HEK293 (cell line): ENCODE data around the gene MGME1.

ENCODE experiments used
- CTCF ChIP-seq: fragments of 450-650 bp; formaldehyde crosslinking; IDR thresholded peaks from 2 replicates; pipeline ENCODE4 v1.5.1; 2016; ENCODE audit warnings: missing biosample characterization, missing genetic modification characterization
- KLF10 ChIP-seq: fragments of 450-650 bp; IDR thresholded peaks from 2 replicates; pipeline ENCODE4 v1.5.1; 2018; ENCODE audit warnings: missing biosample characterization, mild to moderate bottlenecking, missing genetic modification characterization
- SP2 ChIP-seq: fragments of 450-650 bp; formaldehyde crosslinking; IDR thresholded peaks from 2 replicates; pipeline ENCODE4 v1.5.1; 2016; ENCODE audit warnings: missing biosample characterization, missing genetic modification characterization
- YY1 ChIP-seq: fragments of 450-650 bp; formaldehyde crosslinking; IDR thresholded peaks from 2 replicates; pipeline ENCODE4 v1.5.1; 2018; ENCODE audit warnings: missing biosample characterization, missing genetic modification characterization
- ZBTB7A ChIP-seq: fragments of 450-650 bp; formaldehyde crosslinking; IDR thresholded peaks from 2 replicates; pipeline ENCODE4 v1.5.1; 2016; ENCODE audit warnings: low read depth, missing biosample characterization, missing genetic modification characterization
- ZFP3 ChIP-seq: fragments of 450-650 bp; formaldehyde crosslinking; IDR thresholded peaks from 2 replicates; pipeline ENCODE4 v1.5.1; 2016; ENCODE audit warnings: low read depth, missing biosample characterization, missing genetic modification characterization
- ZNF140 ChIP-seq: fragments of 450-650 bp; formaldehyde crosslinking; IDR thresholded peaks from 2 replicates; pipeline ENCODE4 v1.5.1; 2016; ENCODE audit warnings: missing biosample characterization, missing genetic modification characterization
- ZNF639 ChIP-seq: fragments of 450-650 bp; formaldehyde crosslinking; IDR thresholded peaks from 2 replicates; pipeline ENCODE4 v1.5.1; 2016; ENCODE audit warnings: missing biosample characterization, missing genetic modification characterization
- ZNF664 ChIP-seq: fragments of 450-650 bp; formaldehyde crosslinking; IDR thresholded peaks from 2 replicates; pipeline ENCODE4 v1.5.1; 2016; ENCODE audit warnings: missing biosample characterization, missing genetic modification characterization
- ZNF76 ChIP-seq: fragments of 450-650 bp; formaldehyde crosslinking; IDR thresholded peaks from 2 replicates; pipeline ENCODE4; 2016; ENCODE audit warnings: low read depth, missing biosample characterization, missing genetic modification characterization, borderline replicate concordance
- TF ChIP-seq, protein P1 (sequence below): fragments of 450-650 bp; formaldehyde crosslinking; IDR thresholded peaks from 2 replicates; pipeline ENCODE4 v1.5.1; 2016; ENCODE audit warnings: missing biosample characterization, missing genetic modification characterization
- TF ChIP-seq, protein P2 (sequence below): fragments of 450-650 bp; formaldehyde crosslinking; IDR thresholded peaks from 2 replicates; pipeline ENCODE4 v1.5.1; 2016; ENCODE audit warnings: missing biosample characterization, missing genetic modification characterization
- TF ChIP-seq, protein P3 (sequence below): fragments of 450-650 bp; formaldehyde crosslinking; IDR thresholded peaks from 2 replicates; pipeline ENCODE4 v1.5.1; 2016; ENCODE audit warnings: missing biosample characterization, missing genetic modification characterization, low read depth

DNA sequence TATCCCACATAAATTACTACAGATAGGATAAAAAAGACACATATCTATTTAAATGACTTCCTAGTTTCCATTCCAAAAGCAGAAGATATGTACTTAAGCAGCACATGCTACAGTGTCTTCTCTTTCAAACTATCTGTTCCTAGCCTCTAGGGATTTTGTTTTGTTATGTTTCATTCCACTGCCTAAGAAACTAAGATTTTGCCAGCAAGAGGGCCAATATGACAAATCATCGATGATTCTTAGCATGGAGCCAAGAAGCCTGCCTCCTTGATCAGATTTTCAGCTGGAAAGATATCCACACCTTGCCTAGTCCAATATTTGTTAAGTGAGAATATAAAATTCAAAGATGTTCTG, 7.3 kb upstream of the MGME1 start:
- TF ChIP-seq CTCF (tag by site-specific recombination) (no peak), SP2 (tag by site-specific recombination) (no peak), KLF10 (tag by site-specific recombination) (no peak), ZNF639 (tag by site-specific recombination) (no peak), ZFP3 (tag by site-specific recombination) (no peak), ZNF664 (tag by site-specific recombination) (no peak), ZBTB7A (tag by site-specific recombination) (no peak), YY1 (tag by site-specific recombination) (no peak), ZNF76 (tag by site-specific recombination) (no peak), ZNF140 (no peak)
- TF ChIP-seq, protein P1, sequence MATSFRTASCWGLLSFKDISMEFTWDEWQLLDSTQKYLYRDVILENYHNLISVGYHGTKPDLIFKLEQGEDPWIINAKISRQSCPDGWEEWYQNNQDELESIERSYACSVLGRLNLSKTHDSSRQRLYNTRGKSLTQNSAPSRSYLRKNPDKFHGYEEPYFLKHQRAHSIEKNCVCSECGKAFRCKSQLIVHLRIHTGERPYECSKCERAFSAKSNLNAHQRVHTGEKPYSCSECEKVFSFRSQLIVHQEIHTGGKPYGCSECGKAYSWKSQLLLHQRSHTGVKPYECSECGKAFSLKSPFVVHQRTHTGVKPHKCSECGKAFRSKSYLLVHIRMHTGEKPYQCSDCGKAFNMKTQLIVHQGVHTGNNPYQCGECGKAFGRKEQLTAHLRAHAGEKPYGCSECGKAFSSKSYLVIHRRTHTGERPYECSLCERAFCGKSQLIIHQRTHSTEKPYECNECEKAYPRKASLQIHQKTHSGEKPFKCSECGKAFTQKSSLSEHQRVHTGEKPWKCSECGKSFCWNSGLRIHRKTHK, result no peak
- TF ChIP-seq, protein P2, sequence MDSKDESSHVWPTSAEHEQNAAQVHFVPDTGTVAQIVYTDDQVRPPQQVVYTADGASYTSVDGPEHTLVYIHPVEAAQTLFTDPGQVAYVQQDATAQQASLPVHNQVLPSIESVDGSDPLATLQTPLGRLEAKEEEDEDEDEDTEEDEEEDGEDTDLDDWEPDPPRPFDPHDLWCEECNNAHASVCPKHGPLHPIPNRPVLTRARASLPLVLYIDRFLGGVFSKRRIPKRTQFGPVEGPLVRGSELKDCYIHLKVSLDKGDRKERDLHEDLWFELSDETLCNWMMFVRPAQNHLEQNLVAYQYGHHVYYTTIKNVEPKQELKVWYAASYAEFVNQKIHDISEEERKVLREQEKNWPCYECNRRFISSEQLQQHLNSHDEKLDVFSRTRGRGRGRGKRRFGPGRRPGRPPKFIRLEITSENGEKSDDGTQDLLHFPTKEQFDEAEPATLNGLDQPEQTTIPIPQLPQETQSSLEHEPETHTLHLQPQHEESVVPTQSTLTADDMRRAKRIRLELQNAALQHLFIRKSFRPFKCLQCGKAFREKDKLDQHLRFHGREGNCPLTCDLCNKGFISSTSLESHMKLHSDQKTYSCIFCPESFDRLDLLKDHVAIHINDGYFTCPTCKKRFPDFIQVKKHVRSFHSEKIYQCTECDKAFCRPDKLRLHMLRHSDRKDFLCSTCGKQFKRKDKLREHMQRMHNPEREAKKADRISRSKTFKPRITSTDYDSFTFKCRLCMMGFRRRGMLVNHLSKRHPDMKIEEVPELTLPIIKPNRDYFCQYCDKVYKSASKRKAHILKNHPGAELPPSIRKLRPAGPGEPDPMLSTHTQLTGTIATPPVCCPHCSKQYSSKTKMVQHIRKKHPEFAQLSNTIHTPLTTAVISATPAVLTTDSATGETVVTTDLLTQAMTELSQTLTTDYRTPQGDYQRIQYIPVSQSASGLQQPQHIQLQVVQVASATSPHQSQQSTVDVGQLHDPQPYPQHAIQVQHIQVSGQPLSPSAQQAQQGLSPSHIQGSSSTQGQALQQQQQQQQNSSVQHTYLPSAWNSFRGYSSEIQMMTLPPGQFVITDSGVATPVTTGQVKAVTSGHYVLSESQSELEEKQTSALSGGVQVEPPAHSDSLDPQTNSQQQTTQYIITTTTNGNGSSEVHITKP (tag by site-specific recombination), result no peak
- TF ChIP-seq, protein P3, sequence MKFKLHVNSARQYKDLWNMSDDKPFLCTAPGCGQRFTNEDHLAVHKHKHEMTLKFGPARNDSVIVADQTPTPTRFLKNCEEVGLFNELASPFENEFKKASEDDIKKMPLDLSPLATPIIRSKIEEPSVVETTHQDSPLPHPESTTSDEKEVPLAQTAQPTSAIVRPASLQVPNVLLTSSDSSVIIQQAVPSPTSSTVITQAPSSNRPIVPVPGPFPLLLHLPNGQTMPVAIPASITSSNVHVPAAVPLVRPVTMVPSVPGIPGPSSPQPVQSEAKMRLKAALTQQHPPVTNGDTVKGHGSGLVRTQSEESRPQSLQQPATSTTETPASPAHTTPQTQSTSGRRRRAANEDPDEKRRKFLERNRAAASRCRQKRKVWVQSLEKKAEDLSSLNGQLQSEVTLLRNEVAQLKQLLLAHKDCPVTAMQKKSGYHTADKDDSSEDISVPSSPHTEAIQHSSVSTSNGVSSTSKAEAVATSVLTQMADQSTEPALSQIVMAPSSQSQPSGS, result no peak
